Fibroblast of pulmonary artery (primary cell): ENCODE results near the gene RPGRIP1L.

Source experiments
- DNase-seq: peaks from one replicate; pipeline ENCODE4 v3.0.0-alpha.2; 2010; ENCODE audit warnings: low read depth
- H3K4me3 ChIP-seq: replicated peaks from 2 replicates; pipeline ENCODE4 v1.5.1; 2011; ENCODE audit warnings: low read depth, mild to moderate bottlenecking, control low read depth, low read length, moderate library complexity
- CTCF ChIP-seq: IDR thresholded peaks from 2 replicates; pipeline ENCODE4 v1.5.1; 2011; ENCODE audit warnings: mild to moderate bottlenecking, control low read depth, low read length, inconsistent platforms; ENCODE audit errors: missing control alignments

RPGRIP1L gene

GRCh38 chr16:53642094-53642493 lies 61.6 kb downstream of the RPGRIP1L start:
- DNase-seq, result no peak
- TF ChIP-seq CTCF, result no peak
- H3K4me3 ChIP-seq, result no peak overlapping the region

- no peak for TF ChIP-seq CTCF
- H3K4me3 ChIP-seq, result no peak overlapping the region
- DNase-seq, result no peak
Observed at GRCh38 chr16:53636978-53637377, 66.7 kb downstream of the RPGRIP1L start.

- DNase-seq, result no peak
- no peak for TF ChIP-seq CTCF
- no peak overlapping the region for H3K4me3 ChIP-seq
Observed at GRCh38 chr16:53632526-53632925, 71.1 kb downstream of the RPGRIP1L start.

- no peak overlapping the region for H3K4me3 ChIP-seq
- no peak for TF ChIP-seq CTCF
- DNase-seq, result no peak
Observed at GRCh38 chr16:53631236-53632025, 72.2 kb downstream of the RPGRIP1L start.

GRCh38 chr16:53629607-53630312 lies 73.9 kb downstream of the RPGRIP1L start:
- no peak overlapping the region for H3K4me3 ChIP-seq
- no peak for TF ChIP-seq CTCF
- no peak for DNase-seq

GRCh38 chr16:53629151-53629550 lies 74.5 kb downstream of the RPGRIP1L start:
- TF ChIP-seq CTCF, result no peak
- no peak for DNase-seq
- no peak overlapping the region for H3K4me3 ChIP-seq
